Measurements from ENCODE around the gene EHMT1.
"Not testable (repeated sequence)": the region's sequence is repeated elsewhere in the genome, so short reads cannot be mapped to it uniquely, and the experiment has no call there.

Gene EHMT1

GRCh38 chr9:137809726-137810450 is 191.1 kb downstream of the EHMT1 start:
- DNase-seq (ENCODE audit: low read depth) = not testable (repeated sequence)

- no peak for DNase-seq (ENCODE audit: low read depth)
Measured at GRCh38 chr9:137811283-137811870, 192.6 kb downstream of the EHMT1 start.

GRCh38 chr9:137812356-137813023 is 193.7 kb downstream of the EHMT1 start:
- no peak for DNase-seq (ENCODE audit: low read depth)

GRCh38 chr9:137813167-137813566 is 194.4 kb downstream of the EHMT1 start:
- DNase-seq (ENCODE audit: low read depth) = no peak

GRCh38 chr9:137813651-137814415 is 195.0 kb downstream of the EHMT1 start:
- no peak for DNase-seq (ENCODE audit: low read depth)

GRCh38 chr9:137814436-137814835 is 195.6 kb downstream of the EHMT1 start:
- no peak for DNase-seq (ENCODE audit: low read depth)

- DNase-seq (ENCODE audit: low read depth) = no peak
Measured at GRCh38 chr9:137814841-137815240, 196.0 kb downstream of the EHMT1 start.

- DNase-seq (ENCODE audit: low read depth) = no peak
Measured at GRCh38 chr9:137815256-137816255, 196.8 kb downstream of the EHMT1 start.

- no peak for DNase-seq (ENCODE audit: low read depth)
Measured at GRCh38 chr9:137816531-137817235, 197.9 kb downstream of the EHMT1 start.

GRCh38 chr9:137817236-137818200 is 198.7 kb downstream of the EHMT1 start:
- DNase-seq (ENCODE audit: low read depth) = no peak

- DNase-seq (ENCODE audit: low read depth) = no peak
Measured at GRCh38 chr9:137818286-137818685, 199.5 kb downstream of the EHMT1 start.

GRCh38 chr9:137820161-137820855 is 201.5 kb downstream of the EHMT1 start:
- no peak for DNase-seq (ENCODE audit: low read depth)

GRCh38 chr9:137823986-137824771 is 205.4 kb downstream of the EHMT1 start:
- no peak for DNase-seq (ENCODE audit: low read depth)

- DNase-seq (ENCODE audit: low read depth) = no peak
Measured at GRCh38 chr9:137825324-137825989, 206.7 kb downstream of the EHMT1 start.

- DNase-seq (ENCODE audit: low read depth) = no peak
Measured at GRCh38 chr9:137827908-137828526, 209.2 kb downstream of the EHMT1 start.

- no peak for DNase-seq (ENCODE audit: low read depth)
Measured at GRCh38 chr9:137828527-137829259, 209.9 kb downstream of the EHMT1 start.

All from activated T-helper 9 cell treated with anti-CD3 and anti-CD28 coated beads, Interleukin-2, amount 50 U/mL, for 16 hours (primary cell).